Measurements from ENCODE around the gene PLA2G2A. TPM values are rescaled to one million over a fixed set of nuclear protein-coding genes. Genes with fewer than 3 reads are reported as not detected.
"Not testable (repeated sequence)": the region's sequence is repeated elsewhere in the genome, so short reads cannot be mapped to it uniquely, and the experiment has no call there.

Gene PLA2G2A
- total and polyA plus RNA-seq, 7 experiments from 2014 or later = not detected

DNA sequence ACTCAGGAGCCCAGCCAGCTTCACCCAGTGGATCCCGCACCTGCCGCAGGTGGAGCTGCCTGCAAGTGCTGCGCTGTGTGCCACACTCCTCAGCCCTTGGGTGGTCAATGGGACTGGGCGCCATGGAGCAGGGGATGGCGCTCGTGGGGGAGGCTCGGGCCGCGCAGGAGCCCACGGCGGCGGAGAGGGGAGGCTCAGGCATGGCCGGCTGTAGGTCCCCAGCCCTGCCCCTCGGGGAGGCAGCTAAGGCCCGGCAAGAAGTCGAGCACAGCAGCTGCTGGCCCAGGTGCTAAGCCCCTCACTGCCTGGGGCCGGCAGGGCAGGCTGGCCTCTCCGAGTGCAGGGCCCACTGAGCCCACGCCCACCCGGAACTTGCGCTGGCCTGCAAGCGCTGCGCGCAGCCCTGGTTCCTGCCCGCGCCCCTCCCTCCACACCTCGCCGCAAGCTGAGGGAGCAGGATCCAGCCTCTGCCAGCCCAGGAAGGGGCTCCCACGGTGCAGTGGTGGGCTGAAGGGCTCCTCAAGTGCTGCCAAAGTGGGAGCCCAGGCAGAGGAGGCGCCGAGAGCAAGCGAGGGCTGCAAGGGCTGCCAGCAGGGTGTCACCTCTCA, 5.1 kb upstream of the PLA2G2A start:
- H3K4me1 Mint-ChIP-seq; H3K4me3 ChIP-seq (ENCODE audit: low read length); H3K4me1 ChIP-seq (ENCODE audit: control insufficient read depth in 2 of 2, insufficient read depth in 2 of 2, low read length in 2 of 2); H3K36me3 ChIP-seq (ENCODE audit: control insufficient read depth in 2 of 3, insufficient read depth in 3 of 3, low read length in 3 of 3); intact Hi-C loops (cut with micrococcal nuclease); DNase-seq; H3K9me3 ChIP-seq (ENCODE audit: control insufficient read depth in 2 of 3, low read length in 3 of 3); CTCF ChIA-PET; POLR2A ChIA-PET; H3K9me3 Mint-ChIP-seq; H3K27ac ChIP-seq (ENCODE audit: low read depth, low read length); H3K27me3 ChIP-seq (ENCODE audit: control insufficient read depth in 2 of 2, insufficient read depth in 2 of 2, low read length in 2 of 2); H3K4me3 Mint-ChIP-seq; H3K36me3 Mint-ChIP-seq; H3K27ac Mint-ChIP-seq; ATAC-seq: not testable (repeated sequence)
- peaks cover 17 to 39% (median 29%) of the 10 kb centered on the region in 5 donors for H3K27me3 Mint-ChIP-seq

DNA sequence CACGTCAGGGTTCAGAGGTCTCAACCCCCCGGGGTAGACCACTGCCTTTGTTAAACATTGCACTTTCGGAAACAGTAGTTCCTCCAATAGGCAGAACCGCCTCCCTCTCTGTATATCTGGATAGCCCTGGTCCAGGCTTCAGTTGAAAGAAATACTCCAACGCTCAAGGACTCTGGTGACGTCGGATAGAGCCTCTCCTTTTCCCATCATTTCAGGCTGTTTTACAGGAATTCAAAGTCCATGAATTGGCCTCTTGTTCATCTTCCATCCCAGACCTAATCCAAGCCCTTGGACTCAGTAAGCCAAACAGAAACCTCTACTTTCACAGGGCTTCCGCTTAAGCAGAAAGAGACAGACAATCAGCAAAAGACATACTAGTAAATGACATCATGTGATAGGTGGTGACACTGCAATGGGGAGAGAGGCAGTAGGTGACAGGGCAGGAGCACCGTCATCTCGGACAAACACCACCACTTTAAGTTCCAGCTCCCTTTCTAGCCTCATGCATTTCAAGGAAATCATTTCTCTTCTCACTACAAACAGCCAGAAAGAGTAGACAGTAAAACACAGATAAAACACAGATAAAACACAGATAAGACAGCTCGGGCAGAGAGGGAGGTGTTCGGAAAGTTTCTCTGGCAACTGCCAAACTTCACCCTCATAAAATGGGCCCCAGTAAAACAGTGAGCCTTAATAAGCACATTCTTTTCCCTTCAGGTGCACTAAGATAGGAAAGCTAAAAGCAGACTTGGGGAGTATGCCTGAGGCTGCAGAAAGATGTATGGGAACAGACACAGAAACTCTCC, 2.3 kb upstream of the PLA2G2A start:
- DNase-seq = no peak
- Histone ChIP-seq H3K27ac (ENCODE audit: low read depth, low read length) (no peak overlapping the region), H3K4me3 (ENCODE audit: low read length) (no peak overlapping the region), H3K36me3 (ENCODE audit: control insufficient read depth in 2 of 3, insufficient read depth in 3 of 3, low read length in 3 of 3) (no peaks in the 10 kb centered on the region), H3K27me3 (ENCODE audit: control insufficient read depth in 2 of 2, insufficient read depth in 2 of 2, low read length in 2 of 2) (no peaks in the 10 kb centered on the region), H3K4me1 (ENCODE audit: control insufficient read depth in 2 of 2, insufficient read depth in 2 of 2, low read length in 2 of 2) (no peaks in the 10 kb centered on the region), H3K9me3 (ENCODE audit: control insufficient read depth in 2 of 3, low read length in 3 of 3) (no peaks in the 10 kb centered on the region)
- Mint-ChIP-seq H3K27me3 (peaks cover 14 to 34% (median 21%) of the 10 kb centered on the region in 5 donors), H3K4me3 (no peak overlapping the region), H3K27ac (no peak overlapping the region), H3K9me3 (peaks cover 0 to 2% (median 0%) of the 10 kb centered on the region in 11 donors), H3K36me3 (no peaks in the 10 kb centered on the region), H3K4me1 (peaks cover 0 to 4% (median 0%) of the 10 kb centered on the region in 7 donors)
- CTCF ChIA-PET = no interaction called here
- ATAC-seq = no peak
- POLR2A ChIA-PET = no interaction called here
- intact Hi-C loops (cut with micrococcal nuclease) = no loop called here

DNA sequence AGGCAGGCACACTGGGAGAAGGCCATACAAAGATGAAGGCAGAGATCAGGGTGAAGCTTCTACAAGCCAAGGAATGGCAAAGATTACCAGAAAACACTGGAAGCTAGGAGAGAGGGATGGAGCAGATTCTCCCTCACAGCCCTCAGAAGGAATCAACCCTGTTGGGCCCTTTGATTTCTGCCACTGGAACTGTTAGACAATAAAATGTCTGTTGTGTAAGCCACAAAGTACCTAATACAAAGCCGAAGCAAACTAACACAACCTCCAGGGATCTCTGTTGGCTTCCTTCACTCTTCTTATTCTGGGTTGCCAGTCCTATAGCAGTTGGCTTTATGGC, 1.7 kb upstream of the PLA2G2A start:
- Mint-ChIP-seq H3K4me1 (peaks cover 0 to 4% (median 0%) of the 10 kb centered on the region in 7 donors), H3K27me3 (peaks cover 14 to 33% (median 21%) of the 10 kb centered on the region in 5 donors), H3K36me3 (no peaks in the 10 kb centered on the region), H3K9me3 (peaks cover 0 to 2% (median 0%) of the 10 kb centered on the region in 11 donors), H3K27ac (no peak overlapping the region), H3K4me3 (no peak overlapping the region)
- no peaks in the 10 kb centered on the region for H3K9me3 ChIP-seq (ENCODE audit: control insufficient read depth in 2 of 3, low read length in 3 of 3)
- ATAC-seq (no peak), DNase-seq (no peak)
- H3K4me1 ChIP-seq (ENCODE audit: control insufficient read depth in 2 of 2, insufficient read depth in 2 of 2, low read length in 2 of 2) = no peaks in the 10 kb centered on the region
- H3K4me3 ChIP-seq (ENCODE audit: low read length) = no peak overlapping the region
- H3K27me3 ChIP-seq (ENCODE audit: control insufficient read depth in 2 of 2, insufficient read depth in 2 of 2, low read length in 2 of 2) = no peaks in the 10 kb centered on the region
- H3K27ac ChIP-seq (ENCODE audit: low read depth, low read length) = no peak overlapping the region
- no peaks in the 10 kb centered on the region for H3K36me3 ChIP-seq (ENCODE audit: control insufficient read depth in 2 of 3, insufficient read depth in 3 of 3, low read length in 3 of 3)
- ChIA-PET POLR2A (no interaction called here), CTCF (interaction anchor here (0.6 kb wide), 1 partner anchor 40 kb away, joined by 3 read pairs; no protein-coding TSS in a partner anchor)
- intact Hi-C loops (cut with micrococcal nuclease) = no loop called here

DNA sequence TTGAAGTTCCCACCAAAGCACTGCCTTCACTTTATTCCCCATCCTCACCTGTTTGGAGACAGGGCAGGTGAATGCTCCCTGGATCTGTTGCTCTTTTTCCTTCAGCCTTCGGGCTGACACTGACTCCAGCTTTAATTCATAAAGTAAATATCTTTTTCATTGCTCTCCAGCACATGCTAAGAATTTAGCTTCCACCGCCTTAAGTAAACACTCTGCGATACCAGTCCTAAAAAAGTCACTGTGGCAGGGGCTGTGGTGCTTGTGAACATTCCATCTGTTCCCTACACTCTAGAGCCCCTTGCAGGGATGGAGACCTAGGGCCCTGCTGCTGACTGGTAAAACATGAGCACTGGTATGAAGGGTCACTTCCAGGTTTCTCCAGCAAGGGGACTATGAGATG, 896 bp upstream of the PLA2G2A start:
- ChIA-PET POLR2A (no interaction called here), CTCF (no interaction called here)
- peaks cover 0 to 4% (median 0%) of the 10 kb centered on the region in 7 donors for H3K4me1 Mint-ChIP-seq
- no peaks in the 10 kb centered on the region for H3K27me3 ChIP-seq (ENCODE audit: control insufficient read depth in 2 of 2, insufficient read depth in 2 of 2, low read length in 2 of 2)
- H3K9me3 ChIP-seq (ENCODE audit: control insufficient read depth in 2 of 3, low read length in 3 of 3) = no peaks in the 10 kb centered on the region
- H3K27ac Mint-ChIP-seq = no peak overlapping the region
- H3K36me3 ChIP-seq (ENCODE audit: control insufficient read depth in 2 of 3, insufficient read depth in 3 of 3, low read length in 3 of 3) = no peaks in the 10 kb centered on the region
- intact Hi-C loops (cut with micrococcal nuclease) = no loop called here
- H3K9me3 Mint-ChIP-seq = peaks cover 0 to 2% (median 0%) of the 10 kb centered on the region in 11 donors
- no peaks in the 10 kb centered on the region for H3K36me3 Mint-ChIP-seq
- DNase-seq = no peak
- no peak overlapping the region for H3K27ac ChIP-seq (ENCODE audit: low read depth, low read length)
- peaks cover 14 to 32% (median 21%) of the 10 kb centered on the region in 5 donors for H3K27me3 Mint-ChIP-seq
- H3K4me3 Mint-ChIP-seq = no peak overlapping the region
- ATAC-seq = no peak
- no peaks in the 10 kb centered on the region for H3K4me1 ChIP-seq (ENCODE audit: control insufficient read depth in 2 of 2, insufficient read depth in 2 of 2, low read length in 2 of 2)
- H3K4me3 ChIP-seq (ENCODE audit: low read length) = no peak overlapping the region

DNA sequence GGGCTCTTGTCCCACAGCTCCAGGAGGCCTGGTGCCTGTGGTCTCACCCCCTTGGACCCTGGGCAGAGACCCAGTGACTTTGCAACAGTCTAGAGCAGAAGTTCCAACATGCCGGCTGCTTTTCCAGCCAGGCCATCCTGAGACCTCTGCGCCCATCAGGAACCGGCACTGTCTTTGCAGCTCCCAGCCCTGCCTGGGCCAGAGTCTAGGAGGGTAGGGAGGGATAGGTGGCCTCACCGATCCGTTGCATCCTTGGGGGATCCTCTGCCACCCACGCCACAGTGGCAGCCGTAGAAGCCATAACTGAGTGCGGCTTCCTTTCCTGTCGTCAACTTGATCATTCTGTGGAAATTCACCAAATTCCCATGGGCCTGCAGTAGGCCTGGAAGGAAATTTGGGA, 1.3 kb downstream of the PLA2G2A start:
- Mint-ChIP-seq H3K27me3 (peaks cover 14 to 32% (median 22%) of the 10 kb centered on the region in 5 donors), H3K9me3 (peaks cover 0 to 1% (median 0%) of the 10 kb centered on the region in 11 donors), H3K36me3 (no peaks in the 10 kb centered on the region), H3K27ac (no peak overlapping the region), H3K4me1 (peaks cover 0 to 4% (median 0%) of the 10 kb centered on the region in 7 donors), H3K4me3 (no peak overlapping the region)
- no peak for DNase-seq
- intact Hi-C loops (cut with micrococcal nuclease) = no loop called here
- Histone ChIP-seq H3K4me3 (ENCODE audit: low read length) (no peak overlapping the region), H3K9me3 (ENCODE audit: control insufficient read depth in 2 of 3, low read length in 3 of 3) (no peaks in the 10 kb centered on the region), H3K27me3 (ENCODE audit: control insufficient read depth in 2 of 2, insufficient read depth in 2 of 2, low read length in 2 of 2) (no peaks in the 10 kb centered on the region), H3K36me3 (ENCODE audit: control insufficient read depth in 2 of 3, insufficient read depth in 3 of 3, low read length in 3 of 3) (no peaks in the 10 kb centered on the region), H3K4me1 (ENCODE audit: control insufficient read depth in 2 of 2, insufficient read depth in 2 of 2, low read length in 2 of 2) (no peaks in the 10 kb centered on the region), H3K27ac (ENCODE audit: low read depth, low read length) (no peak overlapping the region)
- ChIA-PET CTCF (interaction anchor here (0.6 kb wide), 1 partner anchor 267 kb away, joined by 4 read pairs; no protein-coding TSS in a partner anchor), POLR2A (no interaction called here)
- ATAC-seq = no peak

DNA sequence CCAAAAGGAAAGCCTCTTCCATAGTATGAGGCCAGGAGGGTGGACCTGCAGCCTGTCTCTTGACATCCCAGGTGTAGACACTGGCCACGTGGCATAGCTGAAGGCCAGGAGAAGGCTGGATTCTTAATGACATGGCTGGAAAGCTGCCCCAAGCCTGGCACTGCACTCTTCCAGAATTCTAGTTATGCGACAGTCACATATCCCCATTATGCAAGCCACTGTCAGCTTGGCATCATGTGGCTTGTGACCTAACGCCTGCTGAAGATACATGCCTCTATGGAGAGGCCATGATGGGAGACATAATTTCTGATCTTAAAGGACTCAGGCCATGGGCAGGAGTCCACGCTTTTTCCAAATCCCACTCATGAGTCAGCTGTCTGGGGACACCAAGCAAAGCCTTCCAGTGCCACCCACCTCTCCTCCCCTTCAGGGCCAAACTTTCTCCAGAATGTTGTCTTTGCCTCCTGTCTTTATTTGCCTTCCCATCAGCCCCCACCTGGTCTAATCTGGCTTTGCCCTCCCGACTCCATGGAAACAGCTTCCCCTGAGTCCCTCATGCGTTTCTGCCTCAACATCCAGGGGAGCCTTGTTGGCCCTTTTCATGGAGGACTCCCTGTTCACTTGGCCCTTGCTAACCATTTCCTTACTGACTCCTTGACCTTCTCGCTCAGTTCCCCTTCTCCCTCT, 3.0 kb downstream of the PLA2G2A start:
- ChIA-PET POLR2A (no interaction called here), CTCF (no interaction called here)
- no peak for ATAC-seq
- H3K36me3 ChIP-seq (ENCODE audit: control insufficient read depth in 2 of 3, insufficient read depth in 3 of 3, low read length in 3 of 3) = no peaks in the 10 kb centered on the region
- Mint-ChIP-seq H3K4me1 (peaks cover 0 to 2% (median 0%) of the 10 kb centered on the region in 7 donors), H3K27ac (no peak overlapping the region), H3K36me3 (no peaks in the 10 kb centered on the region), H3K9me3 (peaks cover 0 to 1% (median 0%) of the 10 kb centered on the region in 11 donors), H3K4me3 (no peak overlapping the region), H3K27me3 (peaks cover 14 to 32% (median 21%) of the 10 kb centered on the region in 5 donors)
- H3K4me1 ChIP-seq (ENCODE audit: control insufficient read depth in 2 of 2, insufficient read depth in 2 of 2, low read length in 2 of 2) = no peaks in the 10 kb centered on the region
- intact Hi-C loops (cut with micrococcal nuclease) = no loop called here
- no peak overlapping the region for H3K4me3 ChIP-seq (ENCODE audit: low read length)
- H3K27me3 ChIP-seq (ENCODE audit: control insufficient read depth in 2 of 2, insufficient read depth in 2 of 2, low read length in 2 of 2) = no peaks in the 10 kb centered on the region
- DNase-seq = no peak
- no peak overlapping the region for H3K27ac ChIP-seq (ENCODE audit: low read depth, low read length)
- no peaks in the 10 kb centered on the region for H3K9me3 ChIP-seq (ENCODE audit: control insufficient read depth in 2 of 3, low read length in 3 of 3)
